HEK293T (cell line): Measurements from ENCODE around the gene CAMK1.

Experiments used
- BHLHE40 ChIP-seq: fragments of 450-650 bp; IDR thresholded peaks from 2 replicates; pipeline ENCODE4 v1.6.1; 2016; ENCODE audit warnings: mild to moderate bottlenecking, moderate library complexity, borderline replicate concordance
- CTBP1 ChIP-seq: fragments of 450-650 bp; IDR thresholded peaks from 2 replicates; pipeline ENCODE4 v1.6.1; 2016; ENCODE audit warnings: borderline replicate concordance
- ELF4 ChIP-seq: fragments of 450-650 bp; IDR thresholded peaks from 2 replicates; pipeline ENCODE4 v1.6.1; 2017; ENCODE audit warnings: antibody characterized with exemption
- FOXA1 ChIP-seq: fragments of 450-650 bp; IDR thresholded peaks from 2 replicates; pipeline ENCODE4 v1.6.1; 2016; ENCODE audit warnings: mild to moderate bottlenecking
- FOXK2 ChIP-seq: fragments of 450-650 bp; IDR thresholded peaks from 2 replicates; pipeline ENCODE4 v1.6.1; 2016; ENCODE audit warnings: mild to moderate bottlenecking
- FOXM1 ChIP-seq: fragments of 450-650 bp; IDR thresholded peaks from 2 replicates; pipeline ENCODE4 v1.6.1; 2017; ENCODE audit warnings: mild to moderate bottlenecking, borderline replicate concordance
- HDGF ChIP-seq: fragments of 450-650 bp; IDR thresholded peaks from 2 replicates; pipeline ENCODE4 v1.6.1; 2017; ENCODE audit warnings: antibody characterized with exemption, borderline replicate concordance
- L3MBTL2 ChIP-seq: fragments of 450-650 bp; conservative IDR thresholded peaks from 2 replicates; pipeline ENCODE4 v1.6.1; 2016; ENCODE audit warnings: mild to moderate bottlenecking
- LEF1 ChIP-seq: fragments of 450-650 bp; IDR thresholded peaks from 2 replicates; pipeline ENCODE4 v1.6.1; 2017; ENCODE audit warnings: mild to moderate bottlenecking, borderline replicate concordance
- NFRKB ChIP-seq: fragments of 450-650 bp; IDR thresholded peaks from 2 replicates; pipeline ENCODE4 v1.6.1; 2016; ENCODE audit warnings: mild to moderate bottlenecking, moderate library complexity
- PKNOX1 ChIP-seq: fragments of 450-650 bp; IDR thresholded peaks from 2 replicates; pipeline ENCODE4 v1.6.1; 2016
- SP1 ChIP-seq: fragments of 450-650 bp; IDR thresholded peaks from 2 replicates; pipeline ENCODE4 v1.6.1; 2017
- SUZ12 ChIP-seq: fragments of 450-650 bp; IDR thresholded peaks from 2 replicates; pipeline ENCODE4 v1.6.1; 2016; ENCODE audit warnings: mild to moderate bottlenecking
- TARDBP ChIP-seq: fragments of 450-650 bp; IDR thresholded peaks from 2 replicates; pipeline ENCODE4 v1.6.1; 2016

- TF ChIP-seq FOXA1, result no peak
- TF ChIP-seq BHLHE40, result no peak
- TF ChIP-seq PKNOX1, result no peak
- no peak for TF ChIP-seq SP1
- no peak for TF ChIP-seq FOXK2
- no peak for TF ChIP-seq FOXM1
- TF ChIP-seq NFRKB, result no peak
- TF ChIP-seq HDGF, result no peak
- no peak for TF ChIP-seq CTBP1
- no peak for TF ChIP-seq SUZ12
- no peak for TF ChIP-seq TARDBP
- TF ChIP-seq ELF4, result no peak
- TF ChIP-seq LEF1, result no peak
- no peak for TF ChIP-seq L3MBTL2
Measured at GRCh38 chr3:9767418-9767817, 2.3 kb downstream of the CAMK1 start.
